ENCODE measurements around the gene LRRC3C. TPM values are rescaled to one million over a fixed set of nuclear protein-coding genes. Genes with fewer than 3 reads are reported as not detected.

The LRRC3C gene
- total RNA-seq, 1 experiment from 2014 or later = not detected

DNA sequence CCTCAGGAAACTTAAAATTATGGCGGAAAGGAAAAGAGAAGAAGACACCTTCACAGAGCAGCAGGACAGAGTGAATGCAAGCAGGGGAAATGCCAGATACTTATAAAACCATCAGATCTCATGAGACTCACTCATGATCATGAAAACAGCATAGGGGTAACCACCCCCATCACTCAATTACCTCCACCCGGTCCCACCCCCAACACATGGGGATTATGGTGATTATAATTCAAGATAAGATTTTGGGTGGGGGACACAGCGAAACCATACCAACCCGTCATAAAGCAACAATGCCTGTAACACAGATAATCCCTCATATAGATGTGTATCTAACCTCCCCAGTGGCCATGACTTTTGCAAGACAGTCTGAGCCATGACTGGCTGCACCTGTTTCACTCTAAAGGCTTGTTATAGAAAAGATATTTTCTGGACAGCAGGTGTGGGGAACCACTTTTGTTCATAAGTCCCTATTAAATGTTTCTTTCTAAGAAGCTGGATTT is 28.2 kb downstream of the LRRC3C start:
- no peaks in the 10 kb centered on the region for H3K36me3 ChIP-seq (ENCODE audit: insufficient read depth, low read length, poor library complexity, severe bottlenecking)
- no peak for DNase-seq (ENCODE audit: low spot score)
- no peaks in the 10 kb centered on the region for H3K27me3 ChIP-seq (replicated peaks; ENCODE audit: insufficient read depth, low read depth, low read length, poor library complexity)
- H3K9me3 ChIP-seq (ENCODE audit: low read depth, low read length, poor library complexity, severe bottlenecking) = no peaks in the 10 kb centered on the region
- no peak overlapping the region for H3K27ac ChIP-seq (ENCODE audit: low read depth, low read length, poor library complexity, severe bottlenecking)
- intact Hi-C loops (cut with micrococcal nuclease; ENCODE audit: unreplicated experiment) = no loop called here
- CTCF ChIA-PET = no interaction called here
- BruUV-seq (replicated peaks) = no TSS peak
- no peak overlapping the region for H3K4me3 ChIP-seq (ENCODE audit: low read depth, low read length, poor library complexity, severe bottlenecking)
- no peak for TF ChIP-seq EZH2 (IDR thresholded peaks at IDR 0.05; ENCODE audit: borderline replicate concordance, low read depth, low read length, poor library complexity, severe bottlenecking)
- POLR2A ChIA-PET (ENCODE audit: low non-redundant PET) = no interaction called here
- H3K4me1 ChIP-seq (ENCODE audit: insufficient read depth, low read length, poor library complexity, severe bottlenecking) = no peaks in the 10 kb centered on the region

DNA sequence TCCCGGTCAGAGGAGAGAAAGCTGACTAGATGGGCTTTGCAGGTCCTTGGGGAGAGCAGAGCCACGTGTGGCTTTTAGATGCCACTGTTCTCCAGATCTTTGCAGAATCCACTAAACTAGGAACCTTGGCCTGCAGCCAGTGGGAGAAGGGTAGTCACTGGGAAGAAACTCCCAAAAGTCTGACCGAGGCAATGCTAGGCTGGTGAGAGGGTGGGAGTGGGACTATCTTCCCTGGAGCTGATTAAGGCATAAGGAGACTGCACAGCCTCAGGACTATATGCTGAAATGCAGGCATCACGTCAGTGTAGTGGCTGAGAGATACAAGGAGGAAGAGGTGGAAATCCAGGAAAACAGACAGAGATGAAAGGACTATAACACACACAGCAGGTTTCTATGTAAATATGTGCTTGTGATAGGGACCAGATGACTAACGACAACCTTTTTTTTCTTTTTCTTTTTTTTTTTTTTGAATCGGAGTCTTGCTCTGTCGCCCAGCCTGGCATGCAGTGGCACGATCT is 33.1 kb downstream of the LRRC3C start:
- CTCF ChIA-PET = interaction anchor here (0.7 kb wide), 1 partner anchor 178 kb away, joined by 6 read pairs; no protein-coding TSS in a partner anchor

GRCh38 chr17:39962642-39963220 is 35.2 kb downstream of the LRRC3C start, which contains the start of gene GSDMA:
TSS of gene GSDMA (plus strand) at chr17:39963004. CDS start at chr17:39965688, 2,684 bp downstream.
- intact Hi-C loops (cut with micrococcal nuclease; ENCODE audit: unreplicated experiment) = no loop called here
- no peak for DNase-seq (ENCODE audit: low spot score)
- POLR2A ChIA-PET (ENCODE audit: low non-redundant PET) = no interaction called here
- H3K9me3 ChIP-seq (ENCODE audit: low read depth, low read length, poor library complexity, severe bottlenecking) = no peaks in the 10 kb centered on the region
- BruUV-seq (replicated peaks) = no TSS peak
- CTCF ChIA-PET = no interaction called here
- no peaks in the 10 kb centered on the region for H3K4me1 ChIP-seq (ENCODE audit: insufficient read depth, low read length, poor library complexity, severe bottlenecking)
- TF ChIP-seq, protein P1, sequence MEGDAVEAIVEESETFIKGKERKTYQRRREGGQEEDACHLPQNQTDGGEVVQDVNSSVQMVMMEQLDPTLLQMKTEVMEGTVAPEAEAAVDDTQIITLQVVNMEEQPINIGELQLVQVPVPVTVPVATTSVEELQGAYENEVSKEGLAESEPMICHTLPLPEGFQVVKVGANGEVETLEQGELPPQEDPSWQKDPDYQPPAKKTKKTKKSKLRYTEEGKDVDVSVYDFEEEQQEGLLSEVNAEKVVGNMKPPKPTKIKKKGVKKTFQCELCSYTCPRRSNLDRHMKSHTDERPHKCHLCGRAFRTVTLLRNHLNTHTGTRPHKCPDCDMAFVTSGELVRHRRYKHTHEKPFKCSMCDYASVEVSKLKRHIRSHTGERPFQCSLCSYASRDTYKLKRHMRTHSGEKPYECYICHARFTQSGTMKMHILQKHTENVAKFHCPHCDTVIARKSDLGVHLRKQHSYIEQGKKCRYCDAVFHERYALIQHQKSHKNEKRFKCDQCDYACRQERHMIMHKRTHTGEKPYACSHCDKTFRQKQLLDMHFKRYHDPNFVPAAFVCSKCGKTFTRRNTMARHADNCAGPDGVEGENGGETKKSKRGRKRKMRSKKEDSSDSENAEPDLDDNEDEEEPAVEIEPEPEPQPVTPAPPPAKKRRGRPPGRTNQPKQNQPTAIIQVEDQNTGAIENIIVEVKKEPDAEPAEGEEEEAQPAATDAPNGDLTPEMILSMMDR (conservative IDR thresholded peaks at IDR 0.05; ENCODE audit: low read depth, low read length) = no peak
- TF ChIP-seq EZH2 (IDR thresholded peaks at IDR 0.05; ENCODE audit: borderline replicate concordance, low read depth, low read length, poor library complexity, severe bottlenecking) = no peak
- no peak within 1 kb of the TSS for H3K27ac ChIP-seq (ENCODE audit: low read depth, low read length, poor library complexity, severe bottlenecking)
- H3K4me3 ChIP-seq (ENCODE audit: low read depth, low read length, poor library complexity, severe bottlenecking) = no peak within 1 kb of the TSS
- H3K27me3 ChIP-seq (replicated peaks; ENCODE audit: insufficient read depth, low read depth, low read length, poor library complexity) = no peaks in the 10 kb centered on the region
- H3K36me3 ChIP-seq (ENCODE audit: insufficient read depth, low read length, poor library complexity, severe bottlenecking) = no peaks in the 10 kb centered on the region

More for the DNA sequence above, 33.1 kb downstream of the LRRC3C start:
- H3K27ac ChIP-seq (ENCODE audit: low read depth, low read length, poor library complexity, severe bottlenecking) = no peak overlapping the region
- POLR2A ChIA-PET (ENCODE audit: low non-redundant PET) = no interaction called here
- no peaks in the 10 kb centered on the region for H3K9me3 ChIP-seq (ENCODE audit: low read depth, low read length, poor library complexity, severe bottlenecking)
- no peak for DNase-seq (ENCODE audit: low spot score)
- H3K4me3 ChIP-seq (ENCODE audit: low read depth, low read length, poor library complexity, severe bottlenecking) = no peak overlapping the region
- no peaks in the 10 kb centered on the region for H3K36me3 ChIP-seq (ENCODE audit: insufficient read depth, low read length, poor library complexity, severe bottlenecking)
- TF ChIP-seq, protein P1 (conservative IDR thresholded peaks at IDR 0.05; ENCODE audit: low read depth, low read length) = no peak
- TF ChIP-seq EZH2 (IDR thresholded peaks at IDR 0.05; ENCODE audit: borderline replicate concordance, low read depth, low read length, poor library complexity, severe bottlenecking) = no peak
- H3K4me1 ChIP-seq (ENCODE audit: insufficient read depth, low read length, poor library complexity, severe bottlenecking) = no peaks in the 10 kb centered on the region
- no peaks in the 10 kb centered on the region for H3K27me3 ChIP-seq (replicated peaks; ENCODE audit: insufficient read depth, low read depth, low read length, poor library complexity)
- intact Hi-C loops (cut with micrococcal nuclease; ENCODE audit: unreplicated experiment) = no loop called here
- BruUV-seq (replicated peaks) = no TSS peak

Measured in A673 (cell line).